T-helper 2 cell (primary cell): ENCODE measurements around the gene DMBX1.

Experiments used
- DNase-seq, 5 experiments: peaks; one replicate each; pipeline versions ENCODE4 v3.0.0 to v3.0.0-alpha.2; 2012 to 2022

DMBX1 gene

DNA sequence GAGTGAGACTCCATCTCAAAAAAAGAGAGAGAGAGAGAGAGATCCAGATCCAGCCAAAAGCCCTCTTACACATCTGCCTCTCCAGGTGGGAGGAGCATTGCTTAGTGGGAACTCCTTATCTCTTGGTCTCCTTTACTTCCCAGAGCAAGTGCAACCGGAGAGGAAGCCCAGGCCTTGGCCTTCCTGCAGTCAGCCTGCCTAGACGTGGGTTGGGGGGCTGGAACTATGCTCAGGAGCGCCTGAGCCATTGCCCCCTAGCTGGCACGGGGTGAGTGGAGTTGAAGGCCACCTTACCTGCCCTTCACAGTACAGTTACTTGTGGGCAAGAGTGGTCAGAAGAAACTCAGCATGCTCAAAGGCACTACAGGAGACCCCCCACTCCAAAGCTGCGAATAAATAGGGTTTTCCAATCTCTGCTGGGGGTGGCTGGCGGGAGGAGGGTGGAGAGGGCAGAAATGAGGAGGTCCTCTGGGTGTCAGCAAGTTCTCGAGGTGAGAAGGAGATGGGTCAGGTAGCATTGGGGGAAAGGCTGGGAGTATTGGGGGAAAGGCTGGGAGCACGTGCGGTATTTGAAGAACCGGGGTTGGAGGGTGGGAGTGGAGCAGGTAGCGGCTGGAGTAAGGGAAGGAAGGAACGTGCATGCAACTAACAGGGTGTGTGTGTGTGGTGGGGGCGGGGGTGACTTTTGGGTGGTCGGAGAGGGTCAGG, 4.7 kb upstream of the DMBX1 start:
- no peak for DNase-seq

DNA sequence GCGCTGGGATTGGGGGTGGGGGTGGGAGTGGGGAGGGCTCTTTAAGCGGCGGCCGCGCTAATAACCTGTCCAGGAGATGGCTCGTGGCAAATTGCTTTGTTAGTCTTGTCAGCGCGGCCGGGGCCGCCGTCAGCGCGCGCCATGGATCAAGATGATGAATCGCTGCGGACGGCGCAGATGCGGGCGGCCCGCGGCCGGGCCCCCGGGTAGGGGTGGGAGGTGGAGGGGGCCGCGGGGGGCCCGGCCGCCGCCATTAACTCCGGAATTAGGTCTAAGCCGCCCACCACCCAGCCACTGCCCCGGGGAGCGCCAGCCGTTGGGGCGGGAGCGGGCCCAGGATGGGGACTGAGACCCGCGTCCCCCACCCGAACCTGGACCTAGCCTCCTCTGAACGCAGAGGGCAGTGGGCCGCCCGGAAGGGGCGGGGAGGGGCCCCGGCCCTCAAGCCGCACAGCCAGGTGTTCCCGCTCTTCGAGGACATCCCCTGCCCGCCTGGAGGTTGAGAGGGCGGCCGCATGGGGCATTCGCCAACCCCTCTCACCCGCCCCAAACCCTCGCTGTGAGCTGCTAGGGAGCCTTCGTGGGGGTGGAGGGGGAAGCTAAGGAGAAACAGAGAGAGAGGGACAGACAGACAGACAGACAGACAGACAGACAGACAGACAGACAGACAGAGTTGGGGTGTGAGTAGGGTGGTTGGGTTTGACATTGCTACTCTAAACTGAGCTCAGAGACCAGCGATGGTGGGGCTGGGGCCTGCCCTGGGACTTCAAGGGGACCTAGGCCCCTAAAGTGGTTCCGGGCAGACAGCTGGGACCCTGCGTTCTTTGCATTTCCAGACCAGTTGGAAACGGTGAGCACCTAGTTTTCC, 3.8 kb upstream of the DMBX1 start:
- DNase-seq: no peak

DNA sequence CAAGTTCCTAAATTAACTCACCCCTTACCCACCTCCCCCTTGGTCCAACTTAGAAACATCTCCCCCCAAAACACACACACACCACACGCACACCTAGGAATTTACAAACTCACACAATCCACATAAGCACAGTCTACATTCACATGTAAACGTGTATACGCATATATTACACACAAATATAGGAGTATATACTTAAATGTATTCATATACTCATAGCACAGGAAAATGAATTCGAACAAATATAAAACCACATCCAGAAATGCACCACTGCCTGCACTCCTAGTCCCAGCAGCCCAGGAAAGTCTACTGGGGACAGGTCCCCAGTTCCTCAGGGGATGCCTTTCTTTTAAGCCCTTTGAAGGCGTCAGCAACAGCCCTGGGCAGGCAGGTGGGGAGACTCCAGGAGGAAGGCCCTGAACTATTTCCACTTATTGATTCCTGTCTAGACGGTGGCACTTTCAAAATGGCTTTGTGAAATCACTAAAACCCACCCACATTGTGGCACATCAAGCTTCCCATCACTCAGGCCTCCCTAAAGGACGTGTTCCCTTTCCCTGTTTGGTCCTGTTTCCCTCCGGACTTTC, 3.1 kb upstream of the DMBX1 start:
- no peak for DNase-seq

GRCh38 chr1:46487818-46488218, 1.8 kb upstream of the DMBX1 start:
- DNase-seq: peak in 1 of 5 experiments; percentile 30

- no peak for DNase-seq
These were observed 1.1 kb upstream of the DMBX1 start for GRCh38 chr1:46488343-46489168.

- peak in 1 of 5 experiments; percentile 22 for DNase-seq
These were observed 433 bp upstream of the DMBX1 start for GRCh38 chr1:46489169-46489637.

- no peak for DNase-seq
These were observed 695 bp downstream of the DMBX1 start for GRCh38 chr1:46490406-46490655.

DNA sequence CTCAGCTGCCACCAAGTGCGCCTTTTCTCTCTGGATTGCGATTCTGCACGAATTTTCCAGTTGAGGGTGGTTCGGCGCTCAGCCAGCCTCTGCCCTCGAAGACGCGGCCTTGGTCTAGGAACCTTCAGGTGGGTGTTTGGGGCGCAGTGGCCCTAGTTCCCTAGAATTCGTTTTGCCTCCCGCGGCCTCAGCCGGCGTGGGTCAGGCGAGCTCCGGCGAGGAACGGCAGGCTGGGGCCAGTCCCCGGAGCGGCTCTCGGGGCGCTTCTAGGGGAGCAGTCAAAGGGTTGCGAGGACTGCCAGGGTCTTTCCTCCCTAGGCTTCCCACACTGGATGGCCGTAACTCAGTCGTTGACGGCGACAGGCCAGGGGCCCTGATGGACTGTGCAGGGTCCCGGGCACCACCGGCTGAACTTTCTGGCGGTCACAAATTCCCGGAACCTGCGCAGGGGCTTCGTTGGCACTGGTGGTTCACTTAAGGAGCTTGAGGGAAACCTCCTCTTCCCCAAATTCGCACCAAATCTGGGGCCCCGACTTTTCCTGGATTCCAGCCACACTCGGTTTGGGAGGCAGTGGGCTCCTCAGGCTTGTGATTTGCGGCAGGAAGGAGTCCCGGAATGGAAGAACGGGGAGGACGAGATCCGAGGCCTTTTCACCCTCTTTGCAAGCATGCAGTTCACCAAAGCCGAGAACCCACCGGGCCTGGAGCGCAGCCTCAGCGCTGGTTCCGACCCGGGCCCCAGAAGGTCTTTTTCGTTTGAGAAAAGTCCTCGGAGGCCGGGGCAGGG, 1.2 kb downstream of the DMBX1 start:
- no peak for DNase-seq

- DNase-seq: no peak
These were observed 2.0 kb downstream of the DMBX1 start for GRCh38 chr1:46491443-46492268.

DNA sequence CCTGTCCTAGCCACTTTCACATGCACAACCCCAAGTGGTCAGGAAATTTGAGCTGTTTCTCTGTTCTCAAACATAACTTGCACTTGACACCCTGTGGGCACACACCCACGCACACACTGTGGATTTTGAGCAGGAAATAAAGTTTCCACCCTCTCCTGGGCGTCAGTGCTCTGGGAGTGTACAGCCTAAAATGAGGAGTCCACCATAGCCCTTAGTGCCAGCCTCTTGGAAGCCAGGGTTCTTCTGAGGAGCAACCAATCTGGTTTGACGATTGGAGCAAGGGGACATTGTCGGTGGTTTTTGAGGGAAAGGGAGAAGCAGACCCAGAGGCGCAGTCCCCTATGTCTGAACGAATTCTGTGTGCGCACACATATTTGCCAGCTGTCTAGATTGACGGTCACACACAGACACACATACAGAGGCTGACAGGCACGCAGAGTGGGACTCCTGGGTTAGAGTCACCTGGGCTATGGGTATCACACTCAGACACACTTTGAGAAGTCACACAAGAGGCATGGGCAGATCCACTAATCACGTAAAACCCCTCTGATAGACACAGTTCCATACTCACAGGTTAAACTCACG, 2.7 kb downstream of the DMBX1 start:
- DNase-seq: no peak

DNA sequence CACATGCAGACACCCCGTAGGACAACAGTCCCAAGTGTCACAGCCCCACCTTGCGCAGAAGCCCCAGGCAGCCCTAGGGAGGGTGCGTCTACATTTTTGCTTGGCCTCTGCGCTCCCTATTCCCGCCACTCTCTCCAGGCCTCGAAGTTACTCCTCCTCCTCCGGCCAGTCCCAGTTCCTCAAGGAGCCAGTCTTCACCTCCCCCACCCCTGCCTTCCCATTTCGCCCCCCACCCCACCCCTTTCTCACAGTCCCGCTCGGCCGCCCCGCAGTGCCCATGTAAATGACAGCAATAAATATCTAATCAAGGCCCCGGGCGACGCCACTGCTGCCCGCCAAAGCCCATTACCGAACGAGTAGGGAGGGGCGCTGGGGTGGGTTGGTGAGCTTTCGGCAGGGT, 3.2 kb downstream of the DMBX1 start:
- no peak for DNase-seq

- no peak for DNase-seq
These were observed 3.8 kb downstream of the DMBX1 start for GRCh38 chr1:46493316-46494032.

GRCh38 chr1:46494910-46495309, 5.3 kb downstream of the DMBX1 start:
- DNase-seq: no peak

DNA sequence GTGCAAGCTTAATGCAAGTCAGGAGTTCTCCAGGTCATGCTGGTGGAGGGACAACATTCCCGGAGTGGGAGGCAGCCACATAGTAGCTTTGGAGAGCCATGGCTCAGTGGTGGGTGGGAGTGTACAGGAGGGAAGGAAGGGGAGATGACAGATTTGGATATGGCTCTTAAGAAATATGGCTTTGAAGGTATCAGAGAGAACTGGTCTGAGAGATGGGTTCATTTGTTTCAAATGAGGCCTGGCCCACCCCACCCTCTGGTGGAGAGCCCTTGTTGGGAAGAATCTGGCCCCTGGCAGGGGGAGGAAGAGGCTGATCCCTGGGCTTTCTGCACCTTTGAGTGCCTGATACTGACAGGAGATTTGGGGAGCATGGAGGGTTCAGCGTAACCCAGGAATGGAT, 6.1 kb downstream of the DMBX1 start:
- no peak for DNase-seq

DNA sequence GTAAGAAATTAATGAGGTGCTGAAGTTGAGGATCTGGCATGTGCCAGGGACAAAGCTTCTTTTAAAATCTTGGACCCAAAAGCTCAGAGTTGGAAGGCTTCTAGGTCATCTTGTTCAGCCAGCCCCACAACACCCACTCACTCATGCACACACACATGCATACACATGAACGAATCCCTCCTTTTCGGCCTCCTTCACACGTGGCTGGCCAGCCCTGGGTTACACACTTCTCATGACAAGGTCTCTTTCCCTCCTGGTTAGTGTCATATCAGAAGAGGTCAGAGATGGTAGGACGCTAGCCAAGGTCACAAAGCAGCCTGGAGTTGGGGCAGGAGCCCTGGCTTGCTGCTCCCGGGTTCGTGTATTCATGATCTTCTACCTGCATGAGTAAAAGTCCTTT, 6.9 kb downstream of the DMBX1 start:
- no peak for DNase-seq

DNA sequence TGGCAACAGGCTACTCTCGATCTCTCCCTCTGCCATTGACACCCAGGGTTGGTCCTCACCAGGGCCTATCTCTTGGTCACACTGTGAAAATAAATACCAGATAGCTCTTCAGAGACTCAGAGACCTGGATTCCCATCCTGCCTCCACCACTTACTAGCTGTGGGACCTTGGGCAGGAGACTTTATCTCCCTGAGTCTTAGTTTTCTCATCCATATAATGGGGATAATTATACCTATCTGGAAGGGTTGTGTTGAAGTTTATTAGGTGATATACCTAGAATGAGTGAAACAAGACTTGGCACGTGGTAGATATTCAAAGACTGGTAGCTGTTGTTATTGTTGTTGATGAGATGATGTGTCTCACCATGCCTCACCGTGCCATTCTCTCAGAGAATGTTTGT, 7.4 kb downstream of the DMBX1 start:
- no peak for DNase-seq

DNA sequence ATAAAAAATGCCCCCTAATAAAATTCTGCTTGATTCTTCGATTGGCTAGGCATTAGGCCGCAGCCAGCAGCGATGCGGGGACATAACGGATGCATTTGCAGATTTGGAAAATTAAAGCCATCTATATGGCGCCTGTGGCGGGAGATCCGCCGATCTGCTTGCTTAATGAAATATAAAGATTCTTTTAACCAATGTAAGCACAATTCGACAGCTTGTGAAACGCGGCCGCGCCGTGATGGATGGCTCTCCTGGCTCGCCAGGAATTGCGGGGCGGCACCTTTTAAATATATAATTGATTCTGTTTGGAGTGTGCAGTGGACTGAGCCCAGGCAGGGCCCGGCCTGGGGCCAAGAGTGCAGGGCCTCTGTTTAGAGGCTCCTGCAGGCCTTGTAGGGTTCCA, 8.0 kb downstream of the DMBX1 start:
- DNase-seq: no peak

DNA sequence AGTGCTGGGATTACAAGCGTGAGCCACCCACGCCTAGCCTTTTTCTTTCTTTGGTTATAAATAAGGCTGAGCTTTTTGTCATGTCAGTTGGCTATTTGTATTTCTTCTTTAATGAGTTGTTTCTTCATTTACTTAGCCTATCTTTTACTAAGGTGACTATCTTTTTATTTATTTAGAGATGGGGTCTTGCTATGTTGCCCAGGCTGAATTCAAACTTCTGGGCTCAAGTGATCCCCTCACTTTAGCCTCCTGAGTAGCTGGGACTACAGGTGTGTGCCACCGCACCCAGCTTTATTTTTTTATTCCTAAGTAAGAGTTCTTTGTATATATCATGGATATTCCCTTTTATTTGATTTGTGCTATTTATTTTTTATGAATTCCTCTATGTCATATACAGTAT, 11.9 kb downstream of the DMBX1 start:
- no peak for DNase-seq

DNA sequence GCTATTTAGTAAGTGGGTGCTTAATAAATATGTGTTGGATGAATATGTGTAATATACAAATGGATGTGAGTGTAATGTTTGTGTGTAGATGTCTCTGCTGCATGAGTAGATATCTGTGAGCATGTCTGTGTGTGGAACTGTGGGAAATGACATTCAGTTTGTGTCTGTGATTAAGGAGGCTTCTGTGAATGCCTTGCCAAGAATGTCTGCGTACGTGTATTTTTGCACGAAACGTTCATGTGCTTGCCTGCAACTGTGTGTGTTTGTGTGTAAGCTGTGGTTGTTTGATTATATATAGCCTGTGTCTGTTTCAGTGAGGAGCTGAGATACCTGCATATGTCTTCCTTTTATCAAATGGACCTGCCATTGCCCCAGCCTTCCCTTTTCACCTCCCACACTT, 13.8 kb downstream of the DMBX1 start:
- no peak for DNase-seq
